Inferior parietal cortex (tissue), 1 donor: ENCODE data around the gene MAPK8IP2.

Experiments
- DNase-seq: peaks from one replicate; pipeline ENCODE4 v3.0.0-alpha.2; 2016; ENCODE audit errors: extremely low spot score

Gene MAPK8IP2

GRCh38 chr22:50600538-50600937 is at the start of gene MAPK8IP2:
Gene MAPK8IP2, plus strand, starts transcription at chr22:50600793. Its CDS starts 26 bp downstream, at chr22:50600819.
- no peak for DNase-seq

GRCh38 chr22:50551160-50551752 is 49.3 kb upstream of the MAPK8IP2 start:
- no peak for DNase-seq

GRCh38 chr22:50553310-50553709 is 47.3 kb upstream of the MAPK8IP2 start:
- DNase-seq, result no peak

GRCh38 chr22:50556703-50557102 is 43.9 kb upstream of the MAPK8IP2 start:
- no peak for DNase-seq

- DNase-seq, result no peak
Measured at GRCh38 chr22:50560034-50560433, 40.6 kb upstream of the MAPK8IP2 start.

GRCh38 chr22:50561401-50562358 is 38.9 kb upstream of the MAPK8IP2 start:
- no peak for DNase-seq

- peak; percentile 95 for DNase-seq
Measured at GRCh38 chr22:50562523-50563412, 37.8 kb upstream of the MAPK8IP2 start, which contains the start of gene SYCE3. Gene SYCE3, minus strand, starts transcription at chr22:50562919. Its CDS starts 6,514 bp downstream, at chr22:50556405.

GRCh38 chr22:50563413-50564160 is 37.0 kb upstream of the MAPK8IP2 start:
- peak; percentile 27 for DNase-seq

GRCh38 chr22:50564289-50564688 is 36.3 kb upstream of the MAPK8IP2 start:
- no peak for DNase-seq

GRCh38 chr22:50567721-50568252 is 32.8 kb upstream of the MAPK8IP2 start:
- DNase-seq, result no peak

GRCh38 chr22:50568626-50569025 is 32.0 kb upstream of the MAPK8IP2 start:
- DNase-seq, result no peak

GRCh38 chr22:50569041-50569459 is 31.5 kb upstream of the MAPK8IP2 start:
- DNase-seq, result no peak

GRCh38 chr22:50569896-50570535 is 30.6 kb upstream of the MAPK8IP2 start:
- no peak for DNase-seq

GRCh38 chr22:50570861-50571260 is 29.7 kb upstream of the MAPK8IP2 start:
- no peak for DNase-seq

GRCh38 chr22:50571264-50572175 is 29.1 kb upstream of the MAPK8IP2 start:
- no peak for DNase-seq

GRCh38 chr22:50572965-50573364 is 27.6 kb upstream of the MAPK8IP2 start:
- no peak for DNase-seq

- DNase-seq, result no peak
Measured at GRCh38 chr22:50573491-50574382, 26.9 kb upstream of the MAPK8IP2 start.

GRCh38 chr22:50574383-50574755 is 26.2 kb upstream of the MAPK8IP2 start:
- DNase-seq, result no peak
